ENCODE data around the gene SKA2. TPM values are rescaled to one million over a fixed set of nuclear protein-coding genes. Genes with fewer than 3 reads are reported as not detected.

SKA2 gene
- total and polyA plus RNA-seq, 4 donors, result 10.5 to 29.6 (median 11.7) TPM

- Histone ChIP-seq H3K27me3 (ENCODE audit: control insufficient read depth in 4 of 4, insufficient read depth in 4 of 4, low read length in 3 of 4) (no peaks in the 10 kb centered on the region), H3K4me1 (ENCODE audit: control insufficient read depth in 4 of 4, insufficient read depth in 4 of 4, low read length in 3 of 4) (peaks cover 0 to 7% (median 5%) of the 10 kb centered on the region in 4 donors), H3K36me3 (ENCODE audit: control insufficient read depth in 4 of 4, insufficient read depth in 3 of 4, low read depth in 1 of 4, low read length in 3 of 4) (peaks cover 0 to 2% (median 0%) of the 10 kb centered on the region in 4 donors), H3K27ac (ENCODE audit: low read depth in 1 of 2, low read length in 2 of 2) (no peak overlapping the region), H3K9ac (ENCODE audit: low read depth in 1 of 2, low read length in 2 of 2) (no peak overlapping the region), H3K9me3 (ENCODE audit: control insufficient read depth in 4 of 4, low read length in 3 of 4) (no peaks in the 10 kb centered on the region), H3K4me3 (ENCODE audit: low read depth in 1 of 3, low read length in 3 of 3) (no peak overlapping the region)
- 91% methylated on average over 3 of the region's 3 CpGs for whole genome bisulfite sequencing
- DNase-seq (ENCODE audit: low spot score), result no peak
- TF ChIP-seq SP1 (IDR thresholded peaks at IDR 0.05) (no peak), GABPA (IDR thresholded peaks at IDR 0.05 in 1 of 2, conservative IDR thresholded peaks at IDR 0.05 in 1 of 2) (no peak), JUND (IDR thresholded peaks at IDR 0.05) (no peak), RXRA (IDR thresholded peaks at IDR 0.05) (no peak), FOXA1 (IDR thresholded peaks at IDR 0.05) (no peak), EGR1 (IDR thresholded peaks at IDR 0.05; ENCODE audit: low read depth in 2 of 2) (no peak), ZBTB33 (IDR thresholded peaks at IDR 0.05) (no peak), HNF4G (IDR thresholded peaks at IDR 0.05) (no peak), FOXA2 (IDR thresholded peaks at IDR 0.05) (no peak)
These were observed 43.4 kb downstream of the SKA2 start for GRCh38 chr17:59111539-59111938.

DNA sequence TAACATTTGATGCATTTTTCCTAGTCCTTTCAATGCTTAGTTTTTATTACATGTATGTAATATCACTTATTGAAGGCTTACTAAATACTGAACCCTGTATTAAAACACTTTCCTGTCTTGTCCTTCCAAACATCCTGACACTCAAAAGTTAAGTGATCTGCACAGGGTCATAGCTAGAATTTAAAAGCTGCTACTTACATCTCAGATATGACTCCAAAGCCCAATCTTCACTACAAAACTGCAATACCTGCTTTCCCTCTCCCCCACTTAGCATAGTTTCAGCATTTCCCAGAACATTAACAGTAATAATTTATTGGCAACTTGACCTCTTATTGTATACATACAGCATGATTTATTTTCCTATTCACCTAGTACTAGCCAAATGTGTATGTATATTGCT, 44.0 kb downstream of the SKA2 start:
- Histone ChIP-seq H3K9ac (ENCODE audit: low read depth in 1 of 2, low read length in 2 of 2) (no peak overlapping the region), H3K27me3 (ENCODE audit: control insufficient read depth in 4 of 4, insufficient read depth in 4 of 4, low read length in 3 of 4) (no peaks in the 10 kb centered on the region), H3K4me1 (ENCODE audit: control insufficient read depth in 4 of 4, insufficient read depth in 4 of 4, low read length in 3 of 4) (peaks cover 0 to 9% (median 7%) of the 10 kb centered on the region in 4 donors), H3K36me3 (ENCODE audit: control insufficient read depth in 4 of 4, insufficient read depth in 3 of 4, low read depth in 1 of 4, low read length in 3 of 4) (peaks cover 0 to 2% (median 0%) of the 10 kb centered on the region in 4 donors), H3K27ac (ENCODE audit: low read depth in 1 of 2, low read length in 2 of 2) (no peak overlapping the region), H3K4me3 (ENCODE audit: low read depth in 1 of 3, low read length in 3 of 3) (no peak overlapping the region), H3K9me3 (ENCODE audit: control insufficient read depth in 4 of 4, low read length in 3 of 4) (no peaks in the 10 kb centered on the region)
- TF ChIP-seq FOXA1 (IDR thresholded peaks at IDR 0.05) (no peak), RAD21 (IDR thresholded peaks at IDR 0.05) (no peak), ZBTB33 (IDR thresholded peaks at IDR 0.05) (no peak), SP1 (IDR thresholded peaks at IDR 0.05) (no peak), NR2F2 (IDR thresholded peaks at IDR 0.05) (no peak), ATF3 (IDR thresholded peaks at IDR 0.05) (no peak), TAF1 (conservative IDR thresholded peaks at IDR 0.05) (no peak)
- TF ChIP-seq, protein P1, sequence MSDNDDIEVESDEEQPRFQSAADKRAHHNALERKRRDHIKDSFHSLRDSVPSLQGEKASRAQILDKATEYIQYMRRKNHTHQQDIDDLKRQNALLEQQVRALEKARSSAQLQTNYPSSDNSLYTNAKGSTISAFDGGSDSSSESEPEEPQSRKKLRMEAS (IDR thresholded peaks at IDR 0.05), result no peak
- no peak for DNase-seq (ENCODE audit: low spot score)

All from liver (tissue), 9 donors.